Thyroid gland (tissue), 4 donors: ENCODE data around the gene INHBE. TPM values are rescaled to one million over a fixed set of nuclear protein-coding genes. Genes with fewer than 3 reads are reported as not detected.

Experiments used
- DNase-seq, 2 donors: peaks; one replicate each; pipeline ENCODE4 v3.0.0-alpha.2; 2019
- H3K27ac ChIP-seq, 3 donors: fragments of 200-600 bp; sonication (generic); 1 replicate in 2 of 3; 2 replicates in 1 of 3; pipeline ENCODE4 v1.5.1; 2016 to 2019; ENCODE audit warnings: mild to moderate bottlenecking in 1 of 3, moderate library complexity in 1 of 3
- H3K27me3 ChIP-seq: fragments of 200-600 bp; sonication (generic); one replicate; pipeline ENCODE4 v1.5.1; 2019
- H3K36me3 ChIP-seq, 2 donors: fragments of 200-600 bp; sonication (generic); one replicate each; pipeline ENCODE4 v1.5.1; 2016 to 2019
- H3K4me1 ChIP-seq, 2 donors: fragments of 200-600 bp; sonication (generic); one replicate each; pipeline ENCODE4 v1.5.1; 2017 to 2019
- H3K4me3 ChIP-seq, 3 donors: fragments of 200-600 bp; sonication (generic); replicated peaks in 1 of 3; 1 replicate in 2 of 3; 2 replicates in 1 of 3; pipeline ENCODE4 v1.5.1; 2016; ENCODE audit warnings: mild to moderate bottlenecking in 1 of 3
- H3K9me3 ChIP-seq: fragments of 200-600 bp; sonication (generic); one replicate; pipeline ENCODE4 v1.5.1; 2017
- CTCF ChIP-seq, 6 experiments: fragments of 200-600 bp in 3 of 6; fragments of 450-650 bp in 3 of 6; sonication (generic) in 3 of 6; IDR thresholded peaks; one replicate each; pipeline ENCODE4 v1.5.1; 2016 to 2019; ENCODE audit warnings: antibody characterized with exemption in 6 of 6, mild to moderate bottlenecking in 2 of 6, inconsistent platforms in 1 of 6, moderate library complexity in 1 of 6
- POLR2A ChIP-seq, 2 donors: fragments of 450-650 bp; IDR thresholded peaks; one replicate each; pipeline ENCODE4 v1.6.1; 2017; ENCODE audit warnings: antibody characterized with exemption in 2 of 2, mild to moderate bottlenecking in 2 of 2, moderate library complexity in 1 of 2
- WGBS, 2 donors: methylation state at CpG; one replicate each; pipeline ENCODE4 v1.1.5; 2017; 5-methylcytosine and 5-hydroxymethylcytosine counted together
- intact Hi-C: fragments of 100-400 bp; cut with DNase I; formaldehyde crosslinking; loops from one replicate; pipeline ENCODE4 v1.15.1; 2023
- total RNA-seq, 4 donors: library from RNA; depleted of rRNA; stranded (reverse); fragments of >200 nt; gene quantifications; one replicate each; pipeline ENCODE4 v1.2.3, GENCODE V29; 2016

Gene INHBE
- total RNA-seq, 4 donors from 2014 or later = not detected

- no peak for DNase-seq
- no peak overlapping the region for H3K27ac ChIP-seq
- no peaks in the 10 kb centered on the region for H3K9me3 ChIP-seq
- no peaks in the 10 kb centered on the region for H3K36me3 ChIP-seq
- intact Hi-C loops = no loop called here
- peaks cover 14% of the 10 kb centered on the region for H3K27me3 ChIP-seq
- TF ChIP-seq POLR2A (IDR thresholded peaks at IDR 0.05) (no peak), CTCF (IDR thresholded peaks at IDR 0.05) (no peak)
- H3K4me1 ChIP-seq = peaks cover 13 to 16% of the 10 kb centered on the region in 2 donors
- no peak overlapping the region for H3K4me3 ChIP-seq
- 88 to 89% methylated on average over 3 of the region's 3 CpGs for WGBS, 2 donors
Measured at GRCh38 chr12:57472391-57472790, 17.3 kb downstream of the INHBE start.

GRCh38 chr12:57473392-57473791 lies 18.3 kb downstream of the INHBE start:
- Histone ChIP-seq H3K27me3 (peaks cover 14% of the 10 kb centered on the region), H3K9me3 (no peaks in the 10 kb centered on the region), H3K36me3 (no peaks in the 10 kb centered on the region), H3K27ac (no peak overlapping the region), H3K4me3 (no peak overlapping the region), H3K4me1 (peaks cover 13 to 16% of the 10 kb centered on the region in 2 donors)
- intact Hi-C loops = no loop called here
- no peak for DNase-seq
- no peak for TF ChIP-seq POLR2A (IDR thresholded peaks at IDR 0.05)
- no peak for TF ChIP-seq CTCF (IDR thresholded peaks at IDR 0.05)
- WGBS, 2 donors = 36 to 40% methylated on average over 3 of the region's 3 CpGs

- H3K27me3 ChIP-seq = peaks cover 14% of the 10 kb centered on the region
- TF ChIP-seq CTCF (IDR thresholded peaks at IDR 0.05) (no peak), POLR2A (IDR thresholded peaks at IDR 0.05) (no peak)
- intact Hi-C loops = no loop called here
- peaks cover 13 to 16% of the 10 kb centered on the region in 2 donors for H3K4me1 ChIP-seq
- no peaks in the 10 kb centered on the region for H3K9me3 ChIP-seq
- H3K36me3 ChIP-seq = no peaks in the 10 kb centered on the region
- H3K4me3 ChIP-seq = no peak overlapping the region
- DNase-seq = no peak
- WGBS, 2 donors = 89 to 91% methylated on average over 5 of the region's 5 CpGs
- H3K27ac ChIP-seq = no peak overlapping the region
Measured at GRCh38 chr12:57473886-57474285, 18.8 kb downstream of the INHBE start.

- Histone ChIP-seq H3K36me3 (no peaks in the 10 kb centered on the region), H3K4me3 (no peak overlapping the region), H3K27me3 (peaks cover 14% of the 10 kb centered on the region), H3K9me3 (no peaks in the 10 kb centered on the region), H3K4me1 (peaks cover 13 to 16% of the 10 kb centered on the region in 2 donors), H3K27ac (no peak overlapping the region)
- WGBS, 2 donors = 69 to 74% methylated on average over 8 of the region's 8 CpGs
- TF ChIP-seq CTCF (IDR thresholded peaks at IDR 0.05) (no peak), POLR2A (IDR thresholded peaks at IDR 0.05) (no peak)
- no peak for DNase-seq
- intact Hi-C loops = no loop called here
Measured at GRCh38 chr12:57474430-57474829, 19.3 kb downstream of the INHBE start.

- Histone ChIP-seq H3K36me3 (no peaks in the 10 kb centered on the region), H3K4me1 (peaks cover 13 to 16% of the 10 kb centered on the region in 2 donors), H3K27me3 (peaks cover 14% of the 10 kb centered on the region), H3K9me3 (no peaks in the 10 kb centered on the region), H3K4me3 (no peak overlapping the region), H3K27ac (no peak overlapping the region)
- TF ChIP-seq POLR2A (IDR thresholded peaks at IDR 0.05) = no peak
- no peak for TF ChIP-seq CTCF (IDR thresholded peaks at IDR 0.05)
- no peak for DNase-seq
- 51 to 64% methylated on average over 6 to 7 of the region's 7 CpGs for WGBS, 2 donors
- intact Hi-C loops = no loop called here
Measured at GRCh38 chr12:57474862-57475261, 19.8 kb downstream of the INHBE start.
